OCI-LY3 (cell line): ENCODE measurements around the gene ADISSP.

ENCODE experiments used
- H2AFZ ChIP-seq: fragments of 200-600, 300-600 bp; shearing (Covaris generic); 2 replicates; pipeline ENCODE4 v1.6.0; 2014; ENCODE audit warnings: antibody characterized with exemption, low read depth, low read length
- H3K27ac ChIP-seq: fragments of 200-600, 300-600 bp; sonication (generic); 2 replicates; pipeline ENCODE4 v1.5.1; 2014; ENCODE audit warnings: mild to moderate bottlenecking, low read length, moderate library complexity, mixed read lengths
- H3K27me3 ChIP-seq: fragments of 200-600, 300-600 bp; sonication (generic); 2 replicates; pipeline ENCODE4 v1.6.1; 2014; ENCODE audit warnings: low read depth, low read length, mixed read lengths
- H3K36me3 ChIP-seq: fragments of 200-600, 300-600 bp; sonication (generic); replicated peaks from 2 replicates; pipeline ENCODE3; 2014; ENCODE audit warnings: low read depth, low read length, mixed read lengths
- H3K4me1 ChIP-seq: fragments of 300-600, 200-600 bp; sonication (generic); 2 replicates; pipeline ENCODE4 v1.6.1; 2014; ENCODE audit warnings: low read length, mixed read lengths
- H3K4me2 ChIP-seq: fragments of 200-600, 300-600 bp; sonication (generic); 2 replicates; pipeline ENCODE4 v1.6.1; 2014; ENCODE audit warnings: low read length, mixed read lengths
- H3K4me3 ChIP-seq: fragments of 300-600, 200-600 bp; sonication (generic); 2 replicates; pipeline ENCODE4 v1.5.1; 2014; ENCODE audit warnings: antibody characterized with exemption, mild to moderate bottlenecking, low read length, moderate library complexity
- H3K79me2 ChIP-seq: fragments of 300-600, 200-600 bp; shearing (Covaris generic); 2 replicates; pipeline ENCODE4 v1.6.1; 2014; ENCODE audit warnings: mild to moderate bottlenecking, low read length, mixed read lengths
- H3K9ac ChIP-seq: fragments of 300-600, 200-600 bp; shearing (Covaris generic); 2 replicates; pipeline ENCODE4 v1.6.0; 2014; ENCODE audit warnings: mild to moderate bottlenecking, low read length, moderate library complexity
- H3K9me3 ChIP-seq: fragments of 200-600, 300-600 bp; shearing (Covaris generic); 2 replicates; pipeline ENCODE4 v1.6.1; 2014; ENCODE audit warnings: low read length, mixed read lengths; ENCODE audit not compliant: insufficient read depth
- H4K20me1 ChIP-seq: fragments of 200-600, 300-600 bp; sonication (generic); 2 replicates; pipeline ENCODE4 v1.6.1; 2016; ENCODE audit warnings: low read length, mixed read lengths; ENCODE audit not compliant: insufficient read depth
- CTCF ChIP-seq: fragments of 200-600, 300-600 bp; sonication (generic); IDR thresholded peaks from 2 replicates; pipeline ENCODE4 v1.5.1; 2014; ENCODE audit warnings: antibody characterized with exemption, low read length, low read depth
- EZH2phosphoT487 ChIP-seq: fragments of 200-600 bp; shearing (Covaris generic); IDR thresholded peaks from 2 replicates; pipeline ENCODE4 v1.6.1; 2018; ENCODE audit warnings: antibody characterized with exemption, mixed run types, low read depth

ADISSP gene

GRCh38 chr20:3730803-3731672 is 36.5 kb downstream of the ADISSP start:
- TF ChIP-seq CTCF: no peak
- no peak for TF ChIP-seq EZH2phosphoT487
- H3K4me2 ChIP-seq: no peak overlapping the region
- H4K20me1 ChIP-seq: no peaks in the 10 kb centered on the region
- H3K4me3 ChIP-seq: no peak overlapping the region
- H3K27ac ChIP-seq: no peak overlapping the region
- H3K9ac ChIP-seq: no peak overlapping the region
- H3K79me2 ChIP-seq: no peaks in the 10 kb centered on the region
- H3K27me3 ChIP-seq: peaks cover 20% of the 10 kb centered on the region
- H3K9me3 ChIP-seq: no peaks in the 10 kb centered on the region
- H2AFZ ChIP-seq: no peak overlapping the region
- no peaks in the 10 kb centered on the region; the same call in 1 of the 2 replicates for H3K4me1 ChIP-seq
- H3K36me3 ChIP-seq: no peaks in the 10 kb centered on the region

GRCh38 chr20:3729811-3730540 is 37.6 kb downstream of the ADISSP start:
- H3K9me3 ChIP-seq: no peaks in the 10 kb centered on the region
- no peak overlapping the region for H3K4me3 ChIP-seq
- H3K4me1 ChIP-seq: no peaks in the 10 kb centered on the region; the same call in 1 of the 2 replicates
- TF ChIP-seq EZH2phosphoT487 (no peak), CTCF (no peak)
- no peak overlapping the region for H3K4me2 ChIP-seq
- no peak overlapping the region for H2AFZ ChIP-seq
- H3K27me3 ChIP-seq: peaks cover 20% of the 10 kb centered on the region
- H3K9ac ChIP-seq: no peak overlapping the region
- H3K79me2 ChIP-seq: no peaks in the 10 kb centered on the region
- H3K36me3 ChIP-seq: no peaks in the 10 kb centered on the region
- H3K27ac ChIP-seq: no peak overlapping the region
- H4K20me1 ChIP-seq: no peaks in the 10 kb centered on the region

GRCh38 chr20:3729378-3729777 is 38.2 kb downstream of the ADISSP start:
- no peaks in the 10 kb centered on the region; the same call in 1 of the 2 replicates for H3K4me1 ChIP-seq
- H3K27ac ChIP-seq: no peak overlapping the region
- no peak overlapping the region for H3K4me3 ChIP-seq
- H3K4me2 ChIP-seq: no peak overlapping the region
- no peaks in the 10 kb centered on the region for H3K9me3 ChIP-seq
- H3K9ac ChIP-seq: no peak overlapping the region
- H3K79me2 ChIP-seq: no peaks in the 10 kb centered on the region
- H3K27me3 ChIP-seq: peaks cover 20% of the 10 kb centered on the region
- no peaks in the 10 kb centered on the region for H3K36me3 ChIP-seq
- H2AFZ ChIP-seq: no peak overlapping the region
- H4K20me1 ChIP-seq: no peaks in the 10 kb centered on the region
- no peak for TF ChIP-seq EZH2phosphoT487
- TF ChIP-seq CTCF: no peak

- Histone ChIP-seq H3K27me3 (peaks cover 20% of the 10 kb centered on the region), H3K4me2 (no peak overlapping the region), H4K20me1 (no peaks in the 10 kb centered on the region), H3K4me1 (no peaks in the 10 kb centered on the region; the same call in 1 of the 2 replicates), H3K9me3 (no peaks in the 10 kb centered on the region), H2AFZ (no peak overlapping the region), H3K36me3 (no peaks in the 10 kb centered on the region), H3K79me2 (no peaks in the 10 kb centered on the region), H3K4me3 (no peak overlapping the region), H3K9ac (no peak overlapping the region), H3K27ac (no peak overlapping the region)
- TF ChIP-seq CTCF (no peak), EZH2phosphoT487 (no peak)
These were observed 38.7 kb downstream of the ADISSP start for GRCh38 chr20:3728876-3729275.
